ENCODE results near the gene VAV2.

The VAV2 gene

GRCh38 chr9:133932181-133932580, 59.9 kb downstream of the VAV2 start:
- no peaks in the 10 kb centered on the region for H3K27me3 ChIP-seq (ENCODE audit: low read length)
- H3K27ac ChIP-seq (ENCODE audit: low read depth, low read length): no peak overlapping the region
- no peaks in the 10 kb centered on the region for H3K9me2 ChIP-seq (replicated peaks; ENCODE audit: insufficient read depth, low read length)
- no peak overlapping the region for H3K9ac ChIP-seq (ENCODE audit: low read length)
- no peaks in the 10 kb centered on the region for H3K36me3 ChIP-seq (ENCODE audit: low read length)
- H3K9me3 ChIP-seq (ENCODE audit: insufficient read depth, low read length): no peaks in the 10 kb centered on the region
- TF ChIP-seq EZH2phosphoT487 (conservative IDR thresholded peaks at IDR 0.05; ENCODE audit: low read length): no peak
- no peak for TF ChIP-seq CTCF (IDR thresholded peaks at IDR 0.05; ENCODE audit: insufficient read depth, low read length, poor library complexity, severe bottlenecking)
- peaks cover 43% of the 10 kb centered on the region for H3K79me2 ChIP-seq (ENCODE audit: insufficient read depth, low read length)
- H3F3A ChIP-seq (ENCODE audit: insufficient read depth): no peaks in the 10 kb centered on the region
- no peak overlapping the region for H3K4me2 ChIP-seq (ENCODE audit: low read depth, low read length, poor library complexity, severe bottlenecking)
- no peak overlapping the region for H3K4me3 ChIP-seq (ENCODE audit: insufficient read depth, low read length, poor library complexity, severe bottlenecking)
- H2AFZ ChIP-seq (ENCODE audit: low read depth, low read length, severe bottlenecking): no peak overlapping the region
- no peaks in the 10 kb centered on the region for H4K20me1 ChIP-seq (ENCODE audit: low read depth, low read length)

GRCh38 chr9:133930682-133931485, 61.2 kb downstream of the VAV2 start:
- no peak overlapping the region for H3K4me3 ChIP-seq (ENCODE audit: insufficient read depth, low read length, poor library complexity, severe bottlenecking)
- H3K4me2 ChIP-seq (ENCODE audit: low read depth, low read length, poor library complexity, severe bottlenecking): no peak overlapping the region
- no peak overlapping the region for H3K9ac ChIP-seq (ENCODE audit: low read length)
- no peaks in the 10 kb centered on the region for H4K20me1 ChIP-seq (ENCODE audit: low read depth, low read length)
- TF ChIP-seq EZH2phosphoT487 (conservative IDR thresholded peaks at IDR 0.05; ENCODE audit: low read length) (no peak), CTCF (IDR thresholded peaks at IDR 0.05; ENCODE audit: insufficient read depth, low read length, poor library complexity, severe bottlenecking) (no peak)
- H3F3A ChIP-seq (ENCODE audit: insufficient read depth): no peaks in the 10 kb centered on the region
- H3K27me3 ChIP-seq (ENCODE audit: low read length): no peaks in the 10 kb centered on the region
- H3K9me2 ChIP-seq (replicated peaks; ENCODE audit: insufficient read depth, low read length): no peaks in the 10 kb centered on the region
- no peaks in the 10 kb centered on the region for H3K9me3 ChIP-seq (ENCODE audit: insufficient read depth, low read length)
- peaks cover 55% of the 10 kb centered on the region for H3K79me2 ChIP-seq (ENCODE audit: insufficient read depth, low read length)
- no peak overlapping the region for H2AFZ ChIP-seq (ENCODE audit: low read depth, low read length, severe bottlenecking)
- no peaks in the 10 kb centered on the region for H3K36me3 ChIP-seq (ENCODE audit: low read length)
- no peak overlapping the region for H3K27ac ChIP-seq (ENCODE audit: low read depth, low read length)

GRCh38 chr9:133930046-133930681, 62.0 kb downstream of the VAV2 start:
- Histone ChIP-seq H3K4me2 (ENCODE audit: low read depth, low read length, poor library complexity, severe bottlenecking) (no peak overlapping the region), H3K27me3 (ENCODE audit: low read length) (no peaks in the 10 kb centered on the region), H3K9ac (ENCODE audit: low read length) (no peak overlapping the region), H3K9me3 (ENCODE audit: insufficient read depth, low read length) (no peaks in the 10 kb centered on the region), H3K27ac (ENCODE audit: low read depth, low read length) (no peak overlapping the region), H3K9me2 (replicated peaks; ENCODE audit: insufficient read depth, low read length) (no peaks in the 10 kb centered on the region), H3K4me3 (ENCODE audit: insufficient read depth, low read length, poor library complexity, severe bottlenecking) (no peak overlapping the region), H3K36me3 (ENCODE audit: low read length) (no peaks in the 10 kb centered on the region), H3K79me2 (ENCODE audit: insufficient read depth, low read length) (peaks cover 61% of the 10 kb centered on the region), H3F3A (ENCODE audit: insufficient read depth) (no peaks in the 10 kb centered on the region), H4K20me1 (ENCODE audit: low read depth, low read length) (no peaks in the 10 kb centered on the region), H2AFZ (ENCODE audit: low read depth, low read length, severe bottlenecking) (no peak overlapping the region)
- TF ChIP-seq CTCF (IDR thresholded peaks at IDR 0.05; ENCODE audit: insufficient read depth, low read length, poor library complexity, severe bottlenecking): no peak
- TF ChIP-seq EZH2phosphoT487 (conservative IDR thresholded peaks at IDR 0.05; ENCODE audit: low read length): no peak
